Esophagus muscularis mucosa (tissue), 4 donors: ENCODE data around the gene MZB1.

Source experiments
- CTCF ChIP-seq, 3 experiments: fragments of 200-600 bp in 2 of 3; fragments of 450-650 bp in 1 of 3; sonication (generic) in 2 of 3; IDR thresholded peaks; one replicate each; pipeline ENCODE4 v1.5.1; 2017 to 2019; ENCODE audit warnings: antibody characterized with exemption in 3 of 3, mild to moderate bottlenecking in 2 of 3, moderate library complexity in 1 of 3
- EP300 ChIP-seq: sonication (generic); formaldehyde crosslinking; IDR thresholded peaks from one replicate; pipeline ENCODE4 v1.6.1; 2017; ENCODE audit warnings: antibody characterized with exemption
- POLR2A ChIP-seq: fragments of 450-650 bp; IDR thresholded peaks from one replicate; pipeline ENCODE4 v1.6.1; 2017; ENCODE audit warnings: antibody characterized with exemption, moderate library complexity, mild to moderate bottlenecking, low read depth
- POLR2AphosphoS5 ChIP-seq, 2 donors: sonication (generic); formaldehyde crosslinking; IDR thresholded peaks; one replicate each; pipeline ENCODE4 v1.6.1; 2017; ENCODE audit warnings: antibody characterized with exemption in 2 of 2

DNA sequence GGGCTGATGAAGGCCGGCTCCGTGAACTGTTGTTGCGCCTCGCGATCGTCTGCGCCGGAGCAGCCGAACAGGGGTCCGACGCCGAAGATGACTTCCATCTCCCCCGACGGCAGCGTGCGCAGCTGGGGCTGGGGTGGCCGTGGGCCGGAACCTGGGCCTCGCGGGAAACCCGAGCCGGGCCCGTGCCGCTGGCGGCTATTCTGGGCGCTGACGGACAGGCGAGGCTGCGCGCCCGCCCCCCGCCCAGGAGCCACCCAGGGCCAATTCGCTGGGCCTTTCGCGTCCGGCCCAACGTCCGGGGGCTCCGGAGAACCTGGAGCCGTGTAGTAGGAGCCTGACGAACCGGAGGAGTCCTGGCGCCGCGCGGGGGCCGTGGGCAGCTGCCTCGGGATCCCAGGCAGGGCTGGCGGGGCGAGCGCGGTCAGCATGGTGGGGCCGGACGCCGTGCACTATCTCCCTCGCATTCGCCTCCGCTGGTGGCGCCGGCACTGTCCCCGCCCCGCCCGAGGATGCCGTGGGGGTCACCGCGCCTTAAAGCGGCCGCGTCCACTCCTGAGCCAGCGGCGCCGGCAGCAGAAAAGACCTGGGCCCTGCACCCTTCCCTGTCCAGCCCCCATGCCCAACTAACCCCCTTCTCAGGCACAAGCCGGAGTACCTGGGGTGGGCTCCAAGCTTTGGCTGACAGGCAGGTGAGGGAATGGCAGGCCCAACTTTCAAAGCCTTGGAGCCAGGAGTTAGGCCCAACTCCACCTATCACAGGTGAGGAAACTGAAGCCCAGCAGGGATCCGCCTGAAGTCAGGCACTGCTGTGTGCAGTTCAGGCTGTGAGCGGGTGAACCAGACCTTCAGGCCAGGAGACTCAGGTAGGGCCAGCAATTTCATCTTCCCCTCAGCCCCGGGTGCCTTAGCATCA lies 5.2 kb upstream of the MZB1 start, which contains the start of gene PROB1:
- TF ChIP-seq CTCF (IDR thresholded peaks at IDR 0.05) = no peak
- TF ChIP-seq POLR2A = peak; percentile 19
- no peak for TF ChIP-seq EP300
- peak; percentile 38 to 61 for TF ChIP-seq POLR2AphosphoS5 (IDR thresholded peaks at IDR 0.05)
